ENCODE results near the gene CHST8.

CHST8 gene

DNA sequence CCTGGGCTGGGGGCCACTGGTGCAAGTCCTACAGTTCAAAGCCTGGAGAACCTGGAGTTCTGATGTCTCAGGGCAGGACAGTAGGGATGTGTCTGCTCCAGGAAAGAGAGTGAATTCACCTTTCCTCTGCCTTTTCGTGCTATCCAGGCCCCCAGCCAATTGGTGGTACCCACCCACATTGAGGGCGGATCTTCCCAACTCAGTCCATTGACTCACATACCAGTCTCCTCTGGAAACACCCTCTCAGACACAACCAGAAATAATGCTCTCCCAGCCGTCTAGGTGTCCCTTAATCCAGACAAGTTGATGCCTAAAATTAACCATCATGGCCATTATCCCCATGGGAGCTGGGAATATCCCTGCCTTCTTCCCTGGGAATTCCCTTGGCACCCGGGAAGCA lies 38.8 kb upstream of the CHST8 start:
- in situ Hi-C loops (cut with MboI; ENCODE audit: low sequenced_read_pairs, unreplicated experiment): no loop called here
- no peak for DNase-seq (ENCODE audit: low spot score)
- TF ChIP-seq, protein P1, sequence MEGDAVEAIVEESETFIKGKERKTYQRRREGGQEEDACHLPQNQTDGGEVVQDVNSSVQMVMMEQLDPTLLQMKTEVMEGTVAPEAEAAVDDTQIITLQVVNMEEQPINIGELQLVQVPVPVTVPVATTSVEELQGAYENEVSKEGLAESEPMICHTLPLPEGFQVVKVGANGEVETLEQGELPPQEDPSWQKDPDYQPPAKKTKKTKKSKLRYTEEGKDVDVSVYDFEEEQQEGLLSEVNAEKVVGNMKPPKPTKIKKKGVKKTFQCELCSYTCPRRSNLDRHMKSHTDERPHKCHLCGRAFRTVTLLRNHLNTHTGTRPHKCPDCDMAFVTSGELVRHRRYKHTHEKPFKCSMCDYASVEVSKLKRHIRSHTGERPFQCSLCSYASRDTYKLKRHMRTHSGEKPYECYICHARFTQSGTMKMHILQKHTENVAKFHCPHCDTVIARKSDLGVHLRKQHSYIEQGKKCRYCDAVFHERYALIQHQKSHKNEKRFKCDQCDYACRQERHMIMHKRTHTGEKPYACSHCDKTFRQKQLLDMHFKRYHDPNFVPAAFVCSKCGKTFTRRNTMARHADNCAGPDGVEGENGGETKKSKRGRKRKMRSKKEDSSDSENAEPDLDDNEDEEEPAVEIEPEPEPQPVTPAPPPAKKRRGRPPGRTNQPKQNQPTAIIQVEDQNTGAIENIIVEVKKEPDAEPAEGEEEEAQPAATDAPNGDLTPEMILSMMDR (IDR thresholded peaks at IDR 0.05; ENCODE audit: borderline replicate concordance, control extremely low read depth, extremely low read depth, insufficient read depth, missing control alignments): no peak

DNA sequence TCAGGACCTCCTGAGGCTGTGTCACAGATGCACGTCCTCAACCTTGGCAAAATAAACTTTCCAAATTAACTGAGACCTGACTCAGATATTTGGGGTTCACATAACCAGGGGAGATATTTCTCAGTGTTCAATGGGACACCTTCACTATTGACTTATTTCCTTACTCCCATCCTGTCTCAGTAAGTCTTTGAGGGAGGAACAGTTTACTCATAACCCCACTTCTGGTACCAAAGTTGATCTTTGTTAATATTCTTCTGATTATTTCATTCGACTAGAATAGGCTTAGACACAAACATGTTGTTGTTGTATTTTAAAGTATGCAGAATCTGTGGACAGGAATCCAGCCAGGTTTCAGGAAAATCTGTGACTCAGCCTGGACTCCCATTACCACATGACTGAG lies 34.6 kb upstream of the CHST8 start:
- DNase-seq (ENCODE audit: low spot score): no peak
- in situ Hi-C loops (cut with MboI; ENCODE audit: low sequenced_read_pairs, unreplicated experiment): no loop called here
- TF ChIP-seq, protein P1 (IDR thresholded peaks at IDR 0.05; ENCODE audit: borderline replicate concordance, control extremely low read depth, extremely low read depth, insufficient read depth, missing control alignments): no peak

DNA sequence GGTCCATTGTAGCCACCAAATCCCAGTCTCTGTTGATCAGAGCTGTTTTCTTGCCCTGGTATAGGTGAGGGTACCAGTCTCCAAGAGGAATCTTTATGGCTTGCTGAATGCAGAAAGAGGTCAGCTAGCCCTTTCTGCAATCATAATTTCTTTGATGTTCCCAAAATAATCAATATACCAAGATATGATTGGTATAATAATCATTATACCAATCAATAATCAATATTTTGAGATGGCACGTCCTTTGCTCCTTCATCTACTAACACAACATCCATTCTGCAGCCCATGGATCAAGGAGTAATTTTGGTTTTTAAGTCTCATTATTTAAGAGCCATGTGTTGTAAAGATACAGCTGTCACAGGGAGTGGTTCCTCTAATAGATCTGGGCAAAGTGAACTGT lies 31.5 kb upstream of the CHST8 start:
- TF ChIP-seq, protein P1 (IDR thresholded peaks at IDR 0.05; ENCODE audit: borderline replicate concordance, control extremely low read depth, extremely low read depth, insufficient read depth, missing control alignments): no peak
- in situ Hi-C loops (cut with MboI; ENCODE audit: low sequenced_read_pairs, unreplicated experiment): no loop called here
- DNase-seq (ENCODE audit: low spot score): no peak

DNA sequence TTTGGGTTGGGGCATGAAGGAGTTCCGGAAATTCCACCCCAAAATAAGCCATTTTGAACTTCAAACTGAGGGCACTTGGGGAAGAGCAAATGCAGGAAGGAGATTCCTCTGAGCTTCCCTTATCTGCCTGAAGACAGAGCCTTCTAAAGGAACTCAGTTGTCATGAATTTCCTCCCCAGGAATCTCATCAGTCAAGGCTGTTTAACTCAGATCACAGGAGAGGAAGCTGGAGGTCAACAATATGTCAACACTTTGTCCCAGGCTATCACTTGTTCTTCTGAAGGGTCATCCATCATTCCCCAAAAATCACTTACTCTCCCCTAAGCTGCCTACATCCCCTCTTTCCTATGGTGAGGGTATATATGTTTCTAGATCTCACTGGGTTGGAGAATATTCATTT lies 26.0 kb upstream of the CHST8 start:
- TF ChIP-seq, protein P1 (IDR thresholded peaks at IDR 0.05; ENCODE audit: borderline replicate concordance, control extremely low read depth, extremely low read depth, insufficient read depth, missing control alignments): no peak
- in situ Hi-C loops (cut with MboI; ENCODE audit: low sequenced_read_pairs, unreplicated experiment): no loop called here
- DNase-seq (ENCODE audit: low spot score): no peak

DNA sequence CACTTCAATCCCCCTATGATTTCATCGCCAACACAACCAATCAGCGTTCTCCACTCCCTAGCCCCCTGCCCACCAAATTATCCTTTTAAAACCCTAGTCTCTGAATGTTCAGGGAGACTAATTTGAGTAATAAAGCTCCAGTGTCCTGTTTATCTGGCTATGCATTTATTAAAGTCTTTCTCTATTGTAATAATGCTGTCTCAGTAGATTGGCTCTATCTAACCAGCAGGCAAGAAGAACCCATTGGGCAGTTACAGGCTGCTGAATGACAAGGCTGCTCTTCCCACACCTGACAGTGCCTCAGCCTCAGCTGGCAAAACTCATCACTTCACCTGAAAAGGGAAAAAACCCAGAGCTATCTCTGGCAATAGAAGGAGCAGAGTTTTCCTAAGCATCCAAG lies 20.2 kb upstream of the CHST8 start:
- TF ChIP-seq, protein P1 (IDR thresholded peaks at IDR 0.05; ENCODE audit: borderline replicate concordance, control extremely low read depth, extremely low read depth, insufficient read depth, missing control alignments): no peak
- DNase-seq (ENCODE audit: low spot score): no peak
- in situ Hi-C loops (cut with MboI; ENCODE audit: low sequenced_read_pairs, unreplicated experiment): no loop called here

DNA sequence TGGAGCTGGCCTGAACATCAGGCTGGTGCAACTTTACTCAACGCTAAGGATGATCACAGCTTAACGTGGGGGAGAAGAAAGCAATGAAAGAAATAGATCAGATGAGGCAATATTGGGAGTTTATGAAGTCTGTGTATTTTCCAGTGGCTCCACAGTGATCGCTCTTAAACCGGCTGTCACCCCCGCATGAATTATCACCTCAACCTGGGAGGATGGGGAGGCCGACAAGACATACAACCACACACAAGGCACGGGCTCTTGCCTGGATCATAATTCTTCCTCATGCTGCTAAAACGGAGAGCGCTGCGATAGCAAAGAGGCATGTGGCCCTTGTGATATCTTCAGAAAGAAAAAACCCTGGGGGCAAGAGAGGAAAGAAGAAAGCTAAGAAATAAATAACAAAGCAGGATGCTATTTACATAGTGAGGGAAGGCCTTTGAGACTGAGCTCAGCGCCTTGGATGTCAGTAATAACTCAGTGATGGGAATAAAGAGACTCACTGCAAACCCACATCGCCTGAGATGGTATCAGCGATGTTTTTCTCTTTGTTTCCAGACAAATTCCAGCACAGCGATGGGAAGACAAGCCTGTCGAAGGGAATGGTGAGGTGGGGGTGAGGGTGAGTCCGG lies 19.1 kb upstream of the CHST8 start:
- no peak for DNase-seq (ENCODE audit: low spot score)
- in situ Hi-C loops (cut with MboI; ENCODE audit: low sequenced_read_pairs, unreplicated experiment): no loop called here
- TF ChIP-seq, protein P1 (IDR thresholded peaks at IDR 0.05; ENCODE audit: borderline replicate concordance, control extremely low read depth, extremely low read depth, insufficient read depth, missing control alignments): no peak

Data from GM13976 (cell line).